ENCODE results near the gene PIP4K2B. TPM values are rescaled to one million over a fixed set of nuclear protein-coding genes. Genes with fewer than 3 reads are reported as not detected.

The PIP4K2B gene
- total RNA-seq, 1 experiment from 2014 or later, result 42.3 TPM

- no TSS peak for BruUV-seq (replicated peaks)
- in situ Hi-C loops (cut with HindIII; ENCODE audit: low pct_unique_long_range_greater_than_20kb, low sequenced_read_pairs) (no loop called here), intact Hi-C loops (cut with micrococcal nuclease; ENCODE audit: unreplicated experiment) (no loop called here)
- TF ChIP-seq POLR2AphosphoS5 (IDR thresholded peaks at IDR 0.05; ENCODE audit: low read depth, low read length), result no peak
- Histone ChIP-seq H3K4me3 (ENCODE audit: low read depth in 2 of 2, low read length in 2 of 2) (no peak overlapping the region), H3K9me3 (ENCODE audit: control insufficient read depth, insufficient read depth, low read depth, low read length) (no peaks in the 10 kb centered on the region), H3K27ac (ENCODE audit: low read length) (no peak overlapping the region), H3K36me3 (ENCODE audit: control insufficient read depth, insufficient read depth, low read length) (peaks cover 4% of the 10 kb centered on the region; the same call in 1 of the 2 replicates), H3K4me1 (ENCODE audit: control insufficient read depth, insufficient read depth, low read length) (no peaks in the 10 kb centered on the region), H3K27me3 (ENCODE audit: control insufficient read depth, insufficient read depth, low read length) (no peaks in the 10 kb centered on the region)
- no peak for DNase-seq (ENCODE audit: low read depth, low spot score)
- ChIA-PET CTCF (interaction anchor here (0.5 kb wide), 1 partner anchor 27 kb away, joined by 9 read pairs; no protein-coding TSS in a partner anchor), POLR2A (no interaction called here)
- ATAC-seq, result no peak
Observed at GRCh38 chr17:38762231-38762630, 37.1 kb downstream of the PIP4K2B start.

- Histone ChIP-seq H3K4me3 (ENCODE audit: low read depth in 2 of 2, low read length in 2 of 2) (no peak overlapping the region), H3K36me3 (ENCODE audit: control insufficient read depth, insufficient read depth, low read length) (peaks cover 6% of the 10 kb centered on the region; the same call in 1 of the 2 replicates), H3K9me3 (ENCODE audit: control insufficient read depth, insufficient read depth, low read depth, low read length) (no peaks in the 10 kb centered on the region), H3K4me1 (ENCODE audit: control insufficient read depth, insufficient read depth, low read length) (no peaks in the 10 kb centered on the region), H3K27ac (ENCODE audit: low read length) (no peak overlapping the region), H3K27me3 (ENCODE audit: control insufficient read depth, insufficient read depth, low read length) (no peaks in the 10 kb centered on the region)
- intact Hi-C loops (cut with micrococcal nuclease; ENCODE audit: unreplicated experiment) (no loop called here), in situ Hi-C loops (cut with HindIII; ENCODE audit: low pct_unique_long_range_greater_than_20kb, low sequenced_read_pairs) (no loop called here)
- BruUV-seq (replicated peaks), result no TSS peak
- peak; percentile 60 for ATAC-seq
- TF ChIP-seq TCF7L2 (IDR thresholded peaks at IDR 0.05; ENCODE audit: low read depth, low read length) (no peak), SIN3A (IDR thresholded peaks at IDR 0.05; ENCODE audit: borderline replicate concordance, insufficient read depth, low read depth, low read length) (no peak), REST (IDR thresholded peaks at IDR 0.05; ENCODE audit: insufficient read depth in 1 of 2, low read depth in 2 of 2, low read length in 1 of 2) (no peak), POLR2AphosphoS5 (IDR thresholded peaks at IDR 0.05; ENCODE audit: low read depth, low read length) (no peak)
- TF ChIP-seq, protein P1, sequence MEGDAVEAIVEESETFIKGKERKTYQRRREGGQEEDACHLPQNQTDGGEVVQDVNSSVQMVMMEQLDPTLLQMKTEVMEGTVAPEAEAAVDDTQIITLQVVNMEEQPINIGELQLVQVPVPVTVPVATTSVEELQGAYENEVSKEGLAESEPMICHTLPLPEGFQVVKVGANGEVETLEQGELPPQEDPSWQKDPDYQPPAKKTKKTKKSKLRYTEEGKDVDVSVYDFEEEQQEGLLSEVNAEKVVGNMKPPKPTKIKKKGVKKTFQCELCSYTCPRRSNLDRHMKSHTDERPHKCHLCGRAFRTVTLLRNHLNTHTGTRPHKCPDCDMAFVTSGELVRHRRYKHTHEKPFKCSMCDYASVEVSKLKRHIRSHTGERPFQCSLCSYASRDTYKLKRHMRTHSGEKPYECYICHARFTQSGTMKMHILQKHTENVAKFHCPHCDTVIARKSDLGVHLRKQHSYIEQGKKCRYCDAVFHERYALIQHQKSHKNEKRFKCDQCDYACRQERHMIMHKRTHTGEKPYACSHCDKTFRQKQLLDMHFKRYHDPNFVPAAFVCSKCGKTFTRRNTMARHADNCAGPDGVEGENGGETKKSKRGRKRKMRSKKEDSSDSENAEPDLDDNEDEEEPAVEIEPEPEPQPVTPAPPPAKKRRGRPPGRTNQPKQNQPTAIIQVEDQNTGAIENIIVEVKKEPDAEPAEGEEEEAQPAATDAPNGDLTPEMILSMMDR (IDR thresholded peaks at IDR 0.05), result no peak
- ChIA-PET CTCF (no interaction called here), POLR2A (no interaction called here)
- no peak for DNase-seq (ENCODE audit: low read depth, low spot score)
Observed at GRCh38 chr17:38761612-38762011, 37.7 kb downstream of the PIP4K2B start.

DNA sequence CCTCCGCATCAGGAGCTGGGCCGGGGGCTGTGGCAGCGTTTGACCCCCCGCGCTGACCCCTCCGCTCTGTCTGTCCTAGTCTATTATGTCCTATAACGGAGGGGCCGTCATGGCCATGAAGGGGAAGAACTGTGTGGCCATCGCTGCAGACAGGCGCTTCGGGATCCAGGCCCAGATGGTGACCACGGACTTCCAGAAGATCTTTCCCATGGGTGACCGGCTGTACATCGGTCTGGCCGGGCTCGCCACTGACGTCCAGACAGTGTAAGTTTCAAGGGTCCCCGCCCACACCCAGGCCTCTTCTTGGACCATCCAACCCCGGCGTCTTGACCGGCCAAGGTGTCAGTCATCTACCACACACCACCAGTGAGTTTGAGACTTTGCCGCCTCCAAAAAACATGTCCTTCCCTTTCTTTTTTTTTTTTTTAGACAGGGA is 46.3 kb downstream of the PIP4K2B start:
- H3K27ac ChIP-seq (ENCODE audit: low read length), result peak overlapping the region; percentile 96
- DNase-seq (ENCODE audit: low read depth, low spot score) (no peak), ATAC-seq (no peak)
- no peaks in the 10 kb centered on the region for H3K4me1 ChIP-seq (ENCODE audit: control insufficient read depth, insufficient read depth, low read length)
- ChIA-PET CTCF (no interaction called here), POLR2A (no interaction called here)
- in situ Hi-C loops (cut with HindIII; ENCODE audit: low pct_unique_long_range_greater_than_20kb, low sequenced_read_pairs) (no loop called here), intact Hi-C loops (cut with micrococcal nuclease; ENCODE audit: unreplicated experiment) (no loop called here)
- BruUV-seq (replicated peaks), result TSS peak; percentile 94
- H3K36me3 ChIP-seq (ENCODE audit: control insufficient read depth, insufficient read depth, low read length), result peaks cover 7% of the 10 kb centered on the region
- no peaks in the 10 kb centered on the region for H3K9me3 ChIP-seq (ENCODE audit: control insufficient read depth, insufficient read depth, low read depth, low read length)
- no peaks in the 10 kb centered on the region for H3K27me3 ChIP-seq (ENCODE audit: control insufficient read depth, insufficient read depth, low read length)
- TF ChIP-seq REST (IDR thresholded peaks at IDR 0.05; ENCODE audit: insufficient read depth in 1 of 2, low read depth in 2 of 2, low read length in 1 of 2) (no peak), SIN3A (IDR thresholded peaks at IDR 0.05; ENCODE audit: borderline replicate concordance, insufficient read depth, low read depth, low read length) (no peak), TCF7L2 (IDR thresholded peaks at IDR 0.05; ENCODE audit: low read depth, low read length) (no peak), POLR2AphosphoS5 (IDR thresholded peaks at IDR 0.05; ENCODE audit: low read depth, low read length) (no peak)
- TF ChIP-seq, protein P1 (IDR thresholded peaks at IDR 0.05), result no peak
- peak overlapping the region; percentile 76 to 90 for H3K4me3 ChIP-seq (ENCODE audit: low read depth in 2 of 2, low read length in 2 of 2)

All from Panc1 (cell line).